B cell (primary cell): ENCODE results near the gene LATS2. TPM values are rescaled to one million over a fixed set of nuclear protein-coding genes. Genes with fewer than 3 reads are reported as not detected.

Experiments
- ATAC-seq: fragments of 200-7000 bp; cut with Tn5 transposase; one replicate; pipeline ENCODE4 v1.10.0; 2021; ENCODE audit warnings: low read depth, mild to moderate bottlenecking, moderate number of reproducible peaks, moderate library complexity
- CTCF ChIA-PET: fragments of 350-600 bp; sonication (Branson Sonifier 250); formaldehyde crosslinking; loops from one replicate; lab custom pipeline; 2021; ENCODE audit warnings: antibody characterized with exemption, inconsistent platforms; lab: Charles Lee
- POLR2A ChIA-PET: fragments of 350-600 bp; sonication (Branson Sonifier 250); formaldehyde crosslinking; loops from one replicate; lab custom pipeline; 2021; ENCODE audit warnings: antibody characterized with exemption; lab: Charles Lee
- DNase-seq: peaks from one replicate; pipeline ENCODE4 v3.0.0; 2013
- H2AFZ ChIP-seq: 2 replicates; pipeline ENCODE4 v1.6.1; 2012; ENCODE audit warnings: mild to moderate bottlenecking, low read depth, low read length; ENCODE audit not compliant: insufficient read depth, poor library complexity, severe bottlenecking
- H3K27ac ChIP-seq, 2 donors: 1 replicate in 1 of 2; 2 replicates in 1 of 2; pipeline ENCODE4 v1.5.1; 2012 to 2013; ENCODE audit warnings: low read length in 2 of 2, mild to moderate bottlenecking in 2 of 2, moderate library complexity in 1 of 2
- H3K27me3 ChIP-seq, 4 experiments: fragments of 200-600 bp in 1 of 4; sonication (generic) in 1 of 4; replicated peaks in 1 of 4; 1 replicate in 2 of 4; 2 replicates in 2 of 4; pipeline versions ENCODE4 v1.6.1 to v1.7.0; 2013 to 2016; ENCODE audit warnings: low read length in 3 of 4, mild to moderate bottlenecking in 2 of 4, mixed read lengths in 1 of 4, moderate library complexity in 1 of 4; ENCODE audit not compliant: insufficient read depth in 4 of 4, control insufficient read depth in 3 of 4; ENCODE audit errors: control extremely low read depth in 1 of 4
- H3K36me3 ChIP-seq, 2 experiments: replicated peaks in 1 of 2; 1 replicate in 1 of 2; 2 replicates in 1 of 2; pipeline versions ENCODE4 v1.6.1 to v1.7.1; 2013; ENCODE audit warnings: low read length in 1 of 2; ENCODE audit not compliant: insufficient read depth in 2 of 2, control insufficient read depth in 1 of 2; ENCODE audit errors: control extremely low read depth in 1 of 2, extremely low read depth in 1 of 2
- H3K4me1 ChIP-seq, 2 donors: fragments of 200-600 bp in 1 of 2; sonication (generic) in 1 of 2; 1 replicate in 1 of 2; 2 replicates in 1 of 2; pipeline versions ENCODE4 v1.5.1 to v1.6.1; 2013 to 2017; ENCODE audit warnings: low read length in 2 of 2; ENCODE audit not compliant: control insufficient read depth in 2 of 2, insufficient read depth in 2 of 2
- H3K4me2 ChIP-seq: replicated peaks from 2 replicates; pipeline ENCODE3; 2012; ENCODE audit warnings: mild to moderate bottlenecking, low read depth, low read length; ENCODE audit not compliant: poor library complexity, severe bottlenecking
- H3K4me3 ChIP-seq, 5 experiments: fragments of 200-600 bp in 1 of 5; sonication (generic) in 1 of 5; 1 replicate in 3 of 5; 2 replicates in 2 of 5; pipeline versions ENCODE4 v1.5.1 to v1.7.0; 2011 to 2016; ENCODE audit warnings: low read length in 4 of 5, mild to moderate bottlenecking in 4 of 5, low read depth in 2 of 5, control low read depth in 1 of 5, moderate library complexity in 1 of 5; ENCODE audit not compliant: insufficient read depth in 1 of 5; ENCODE audit errors: control extremely low read depth in 1 of 5, extremely low read depth in 1 of 5
- H3K79me2 ChIP-seq: fragments of 200-600 bp; sonication (generic); one replicate; pipeline ENCODE4 v1.6.0; 2016; ENCODE audit warnings: low read length; ENCODE audit not compliant: control insufficient read depth, insufficient read depth
- H3K9ac ChIP-seq: fragments of 200-600 bp; sonication (generic); 2 replicates; pipeline ENCODE4 v1.6.1; 2017; ENCODE audit warnings: mild to moderate bottlenecking, low read length, moderate library complexity
- H3K9me3 ChIP-seq, 3 donors: one replicate each; pipeline versions ENCODE4 v1.6.1 to v1.7.1; 2013; ENCODE audit warnings: low read length in 2 of 3; ENCODE audit not compliant: control insufficient read depth in 2 of 3, insufficient read depth in 1 of 3; ENCODE audit errors: control extremely low read depth in 1 of 3
- H4K20me1 ChIP-seq: 2 replicates; pipeline ENCODE4 v1.6.0; 2012; ENCODE audit warnings: mild to moderate bottlenecking, low read length; ENCODE audit not compliant: insufficient read depth, control insufficient read depth, poor library complexity, severe bottlenecking
- H3K27ac Mint-ChIP-seq: one replicate; pipeline ENCODE4 v1.8.0; 2021; ENCODE audit warnings: mixed read lengths
- H3K27me3 Mint-ChIP-seq: one replicate; pipeline ENCODE4 v1.8.0; 2021; ENCODE audit warnings: mixed read lengths
- H3K4me1 Mint-ChIP-seq: one replicate; pipeline ENCODE4 v1.8.0; 2021; ENCODE audit warnings: mixed read lengths
- H3K4me3 Mint-ChIP-seq: one replicate; pipeline ENCODE4 v1.8.0; 2021; ENCODE audit warnings: mixed read lengths
- H3K9me3 Mint-ChIP-seq: one replicate; pipeline ENCODE4 v1.8.0; 2022; ENCODE audit warnings: mixed read lengths; ENCODE audit not compliant: insufficient read depth
- EZH2 ChIP-seq: IDR thresholded peaks from 2 replicates; pipeline ENCODE4 v1.6.1; 2012; ENCODE audit warnings: borderline replicate concordance, low read depth, mild to moderate bottlenecking, moderate library complexity, low read length; ENCODE audit not compliant: insufficient read depth, poor library complexity, severe bottlenecking
- WGBS: methylation state at CpG from one replicate; pipeline ENCODE4 v1.1.5; 2013; ENCODE audit warnings: missing lambda C conversion rate; ENCODE audit not compliant: insufficient coverage; 5-methylcytosine and 5-hydroxymethylcytosine counted together
- intact Hi-C: fragments of 100-400 bp; cut with micrococcal nuclease; formaldehyde crosslinking; loops from one replicate; pipeline ENCODE4 v1.10.0; 2022
- polyA plus RNA-seq: library from polyadenylated mRNA; depleted of rRNA; stranded (reverse); fragments of >200 nt; gene quantifications from 2 replicates; pipeline ENCODE4 v1.2.3, GENCODE V29; 2012
- total RNA-seq, 2 donors: library from RNA; stranded (reverse); fragments of 120-200 nt in 1 of 2; gene quantifications; 1 replicate in 1 of 2; 2 replicates in 1 of 2; pipeline versions ENCODE4 v1.2.3 to v1.2.4, GENCODE V29; 2013 to 2022
- TF ChIP-seq, protein P1 (sequence below): fragments of 200-600 bp; IDR thresholded peaks from one replicate; pipeline ENCODE4 v1.8.0; 2022; ENCODE audit warnings: antibody characterized with exemption, mild to moderate bottlenecking

Gene LATS2
- total and polyA plus RNA-seq, 2 donors (not counting 1 experiment from before 2014, with no cell fraction given) = 1.9 to 2.7 TPM

- 100% methylated on average over 2 of the region's 8 CpGs for WGBS
- CTCF ChIA-PET = interaction anchor here (1.1 kb wide), 1 partner anchor 18 kb away, joined by 3 read pairs; no protein-coding TSS in a partner anchor
- H3K27ac Mint-ChIP-seq = no peak overlapping the region
Measured at GRCh38 chr13:21031594-21032275, 29.7 kb downstream of the LATS2 start.

DNA sequence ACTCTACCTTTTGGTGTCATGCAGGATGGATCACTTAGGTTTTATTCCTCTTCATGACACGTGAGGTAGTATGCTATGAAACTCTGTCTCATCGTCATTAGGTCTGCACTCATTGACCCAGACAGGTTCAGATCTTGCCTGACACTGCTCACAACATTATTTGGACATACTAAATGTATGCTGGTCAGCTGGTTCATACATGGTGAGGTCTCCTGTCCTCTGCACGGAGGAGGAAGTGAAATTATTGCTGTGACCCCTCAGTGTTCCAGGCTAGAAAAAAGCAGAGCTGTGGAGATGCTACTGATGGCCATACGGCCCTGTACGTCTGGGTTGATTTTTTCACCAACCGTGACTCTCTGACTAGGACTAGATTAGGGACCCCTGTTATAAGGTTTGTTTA, 35.8 kb downstream of the LATS2 start:
- H3K79me2 ChIP-seq = no peaks in the 10 kb centered on the region
- POLR2A ChIA-PET = no interaction called here

More at GRCh38 chr13:21031594-21032275, 29.7 kb downstream of the LATS2 start:
- Histone ChIP-seq H3K27ac (no peak overlapping the region), H3K79me2 (peaks cover 22% of the 10 kb centered on the region), H2AFZ (no peak overlapping the region), H3K9ac (no peak overlapping the region), H3K4me3 (no peak overlapping the region), H3K9me3 (peaks cover 0 to 3% (median 0%) of the 10 kb centered on the region in 3 donors), H4K20me1 (no peaks in the 10 kb centered on the region), H3K4me2 (no peak overlapping the region), H3K4me1 (no peaks in the 10 kb centered on the region), H3K36me3 (no peaks in the 10 kb centered on the region), H3K27me3 (no peaks in the 10 kb centered on the region)
- intact Hi-C loops = no loop called here
- H3K27me3 Mint-ChIP-seq = no peaks in the 10 kb centered on the region
- ATAC-seq (no peak), DNase-seq (no peak)
- no peaks in the 10 kb centered on the region for H3K4me1 Mint-ChIP-seq
- TF ChIP-seq, protein P1, sequence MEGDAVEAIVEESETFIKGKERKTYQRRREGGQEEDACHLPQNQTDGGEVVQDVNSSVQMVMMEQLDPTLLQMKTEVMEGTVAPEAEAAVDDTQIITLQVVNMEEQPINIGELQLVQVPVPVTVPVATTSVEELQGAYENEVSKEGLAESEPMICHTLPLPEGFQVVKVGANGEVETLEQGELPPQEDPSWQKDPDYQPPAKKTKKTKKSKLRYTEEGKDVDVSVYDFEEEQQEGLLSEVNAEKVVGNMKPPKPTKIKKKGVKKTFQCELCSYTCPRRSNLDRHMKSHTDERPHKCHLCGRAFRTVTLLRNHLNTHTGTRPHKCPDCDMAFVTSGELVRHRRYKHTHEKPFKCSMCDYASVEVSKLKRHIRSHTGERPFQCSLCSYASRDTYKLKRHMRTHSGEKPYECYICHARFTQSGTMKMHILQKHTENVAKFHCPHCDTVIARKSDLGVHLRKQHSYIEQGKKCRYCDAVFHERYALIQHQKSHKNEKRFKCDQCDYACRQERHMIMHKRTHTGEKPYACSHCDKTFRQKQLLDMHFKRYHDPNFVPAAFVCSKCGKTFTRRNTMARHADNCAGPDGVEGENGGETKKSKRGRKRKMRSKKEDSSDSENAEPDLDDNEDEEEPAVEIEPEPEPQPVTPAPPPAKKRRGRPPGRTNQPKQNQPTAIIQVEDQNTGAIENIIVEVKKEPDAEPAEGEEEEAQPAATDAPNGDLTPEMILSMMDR = no peak
- no peak for TF ChIP-seq EZH2
- POLR2A ChIA-PET = no interaction called here
- no peaks in the 10 kb centered on the region for H3K9me3 Mint-ChIP-seq
- no peak overlapping the region for H3K4me3 Mint-ChIP-seq

More for the DNA sequence above, 35.8 kb downstream of the LATS2 start:
- H3K4me3 ChIP-seq = no peak overlapping the region
- H3K9me3 ChIP-seq = peaks cover 0 to 3% (median 0%) of the 10 kb centered on the region in 3 donors
- no peak for TF ChIP-seq EZH2
- TF ChIP-seq, protein P1 = no peak
- Mint-ChIP-seq H3K4me3 (no peak overlapping the region), H3K4me1 (no peaks in the 10 kb centered on the region), H3K27me3 (no peaks in the 10 kb centered on the region), H3K9me3 (no peaks in the 10 kb centered on the region), H3K27ac (no peak overlapping the region)
- H2AFZ ChIP-seq = no peak overlapping the region
- WGBS = 98% methylated on average over 5 of the region's 6 CpGs
- no peak overlapping the region for H3K9ac ChIP-seq
- intact Hi-C loops = no loop called here
- no peaks in the 10 kb centered on the region for H3K27me3 ChIP-seq
- DNase-seq (no peak), ATAC-seq (no peak)
- H3K27ac ChIP-seq = no peak overlapping the region
- H3K36me3 ChIP-seq = peaks cover 0 to 2% of the 10 kb centered on the region in 2 experiments
- no peaks in the 10 kb centered on the region for H4K20me1 ChIP-seq
- no peaks in the 10 kb centered on the region for H3K4me1 ChIP-seq
- CTCF ChIA-PET = no interaction called here
- no peak overlapping the region for H3K4me2 ChIP-seq
